Pulmonary artery endothelial cell (primary cell): ENCODE results near the gene ALLC. TPM values are rescaled to one million over a fixed set of nuclear protein-coding genes. Genes with fewer than 3 reads are reported as not detected.

Experiments
- DNase-seq: peaks from one replicate; pipeline ENCODE4 v3.0.0-alpha.2; 2011; ENCODE audit warnings: low read depth, low spot score
- total RNA-seq: library from RNA; depleted of rRNA; stranded (reverse); fragments of >200 nt; gene quantifications from 2 replicates; pipeline ENCODE4 v1.2.3, GENCODE V29; 2014

ALLC gene
- total RNA-seq, 1 donor from 2014 or later, result not detected

- no peak for DNase-seq
These were observed 89.1 kb downstream of the ALLC start for GRCh38 chr2:3747032-3747654.

- no peak for DNase-seq
These were observed 89.8 kb downstream of the ALLC start for GRCh38 chr2:3747826-3748225.

- no peak for DNase-seq
These were observed 91.2 kb downstream of the ALLC start for GRCh38 chr2:3749201-3749600.

GRCh38 chr2:3751251-3751650, 93.3 kb downstream of the ALLC start:
- no peak for DNase-seq

- no peak for DNase-seq
These were observed 93.8 kb downstream of the ALLC start for GRCh38 chr2:3751806-3752205.

Other genes with a start within 250 kb of the ALLC start
- gene ADI1, start 138.7 kb upstream of the ALLC start, total RNA-seq, result 38.6 and 48.2 TPM in 2 replicates
- gene RNASEH1, start 99.9 kb upstream of the ALLC start, total RNA-seq, result 36.8 and 41.6 TPM in 2 replicates
- gene RPS7, start 82.9 kb upstream of the ALLC start, total RNA-seq, result 1,253 and 1,794 TPM in 2 replicates
- gene COLEC11, start 63.1 kb upstream of the ALLC start, total RNA-seq, result 0.13 and 0.35 TPM in 2 replicates
- gene DCDC2C, start 45.4 kb downstream of the ALLC start, total RNA-seq, result not detected in 2 replicates